KMS-11 (cell line): ENCODE data around the gene NLE1.

ENCODE experiments used
- H2AFZ ChIP-seq: fragments of 200-600 bp; sonication (generic); 2 replicates; pipeline ENCODE4 v1.6.1; 2016; ENCODE audit warnings: antibody characterized with exemption, mixed run types, low read depth
- H3K27ac ChIP-seq: fragments of 200-600 bp; sonication (generic); 2 replicates; pipeline ENCODE4 v1.6.1; 2016; ENCODE audit warnings: mild to moderate bottlenecking, mixed run types
- H3K27me3 ChIP-seq: fragments of 200-600 bp; sonication (generic); 2 replicates; pipeline ENCODE4 v1.6.1; 2017; ENCODE audit warnings: mild to moderate bottlenecking, low read depth, mixed run types, moderate library complexity; ENCODE audit not compliant: insufficient read depth
- H3K36me3 ChIP-seq: fragments of 200-600 bp; sonication (generic); 2 replicates; pipeline ENCODE4 v1.6.1; 2017; ENCODE audit warnings: mild to moderate bottlenecking, mixed run types; ENCODE audit not compliant: insufficient read depth
- H3K4me1 ChIP-seq: fragments of 200-600 bp; sonication (generic); 2 replicates; pipeline ENCODE4 v1.6.1; 2016; ENCODE audit warnings: mild to moderate bottlenecking, low read depth, mixed run types; ENCODE audit not compliant: poor library complexity, severe bottlenecking
- H3K4me2 ChIP-seq: fragments of 200-600 bp; sonication (generic); 2 replicates; pipeline ENCODE4 v1.7.0; 2016; ENCODE audit warnings: mild to moderate bottlenecking, mixed run types
- H3K4me3 ChIP-seq: fragments of 200-600 bp; sonication (generic); IDR thresholded peaks from 2 replicates; pipeline ENCODE4 v1.6.1; 2017; ENCODE audit warnings: low read depth, low read length, mixed read lengths; ENCODE audit not compliant: insufficient read depth
- H3K79me2 ChIP-seq: fragments of 200-600 bp; sonication (generic); 2 replicates; pipeline ENCODE4 v1.6.1; 2016; ENCODE audit warnings: low read depth, mixed run types; ENCODE audit not compliant: insufficient read depth
- H3K9ac ChIP-seq: fragments of 200-600 bp; sonication (generic); 2 replicates; pipeline ENCODE4 v1.6.1; 2016; ENCODE audit warnings: mild to moderate bottlenecking, mixed run types
- H4K20me1 ChIP-seq: fragments of 200-600 bp; sonication (generic); 2 replicates; pipeline ENCODE4 v1.6.1; 2016; ENCODE audit warnings: mild to moderate bottlenecking, mixed run types; ENCODE audit not compliant: insufficient read depth
- CTCF ChIP-seq: fragments of 200-600 bp; sonication (generic); conservative IDR thresholded peaks from 2 replicates; pipeline ENCODE4 v1.6.1; 2017; ENCODE audit warnings: low read depth, mild to moderate bottlenecking, antibody characterized with exemption, low read length, moderate library complexity, mixed read lengths

NLE1 gene

GRCh38 chr17:35086931-35087573, 55.1 kb downstream of the NLE1 start:
- Histone ChIP-seq H4K20me1 (no peaks in the 10 kb centered on the region), H3K79me2 (peaks cover 51% of the 10 kb centered on the region; the same call in 1 of the 2 replicates), H3K9ac (peak overlapping the region; percentile 62; the same call in 1 of the 2 replicates), H3K4me3 (no peak overlapping the region), H3K4me1 (peaks cover 58% of the 10 kb centered on the region), H2AFZ (no peak overlapping the region), H3K27me3 (no peaks in the 10 kb centered on the region), H3K4me2 (peak overlapping the region; percentile 55), H3K36me3 (no peaks in the 10 kb centered on the region), H3K27ac (peak overlapping the region; percentile 65)
- no peak for TF ChIP-seq CTCF

- no peak for TF ChIP-seq CTCF
- Histone ChIP-seq H3K4me2 (peak overlapping the region; percentile 55; the same call in 1 of the 2 replicates), H2AFZ (no peak overlapping the region), H3K27me3 (no peaks in the 10 kb centered on the region), H3K79me2 (peaks cover 51% of the 10 kb centered on the region; the same call in 1 of the 2 replicates), H3K27ac (no peak overlapping the region), H4K20me1 (no peaks in the 10 kb centered on the region), H3K4me3 (no peak overlapping the region), H3K36me3 (no peaks in the 10 kb centered on the region), H3K9ac (no peak overlapping the region), H3K4me1 (peaks cover 67% of the 10 kb centered on the region)
Measured at GRCh38 chr17:35086164-35086563, 55.9 kb downstream of the NLE1 start.

- Histone ChIP-seq H2AFZ (no peak overlapping the region), H3K36me3 (no peaks in the 10 kb centered on the region), H3K79me2 (peaks cover 54% of the 10 kb centered on the region; the same call in 1 of the 2 replicates), H4K20me1 (no peaks in the 10 kb centered on the region), H3K4me3 (no peak overlapping the region), H3K9ac (no peak overlapping the region), H3K4me2 (no peak overlapping the region), H3K27me3 (no peaks in the 10 kb centered on the region), H3K4me1 (peaks cover 78% of the 10 kb centered on the region), H3K27ac (no peak overlapping the region)
- TF ChIP-seq CTCF = no peak
Measured at GRCh38 chr17:35084987-35085386, 57.1 kb downstream of the NLE1 start.

GRCh38 chr17:35083071-35083470, 59.0 kb downstream of the NLE1 start:
- Histone ChIP-seq H3K79me2 (peaks cover 73% of the 10 kb centered on the region; the same call in 1 of the 2 replicates), H3K4me2 (peak overlapping the region; percentile 74; the same call in 1 of the 2 replicates), H3K27ac (peak overlapping the region; percentile 86), H3K4me1 (peaks cover 91% of the 10 kb centered on the region), H3K4me3 (no peak overlapping the region), H3K36me3 (no peaks in the 10 kb centered on the region), H3K27me3 (no peaks in the 10 kb centered on the region), H3K9ac (no peak overlapping the region; the same call in 1 of the 2 replicates), H2AFZ (no peak overlapping the region), H4K20me1 (no peaks in the 10 kb centered on the region)
- no peak for TF ChIP-seq CTCF
